ENCODE results near the gene EEF1G.

DNA sequence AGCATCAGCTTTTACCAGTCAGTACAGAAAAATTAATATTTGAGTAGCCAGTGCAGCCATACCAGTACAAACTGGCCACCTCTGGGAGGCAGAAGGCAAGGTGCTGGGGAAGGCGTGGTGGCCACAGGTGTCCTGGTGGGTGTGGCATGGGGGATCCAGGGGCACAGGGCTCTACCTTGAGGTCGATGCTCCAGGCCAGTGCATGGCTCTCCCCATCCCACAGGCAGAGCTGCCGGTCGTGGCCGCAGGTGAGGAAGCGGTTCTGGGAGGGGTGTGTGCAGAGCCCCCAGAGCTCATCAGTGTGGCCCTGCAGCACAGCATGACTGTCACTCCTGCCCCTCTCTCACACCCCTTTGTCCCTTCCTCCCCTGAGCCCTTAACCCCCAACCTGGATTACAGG lies 31.8 kb upstream of the EEF1G start:
- TF ChIP-seq, protein P1, sequence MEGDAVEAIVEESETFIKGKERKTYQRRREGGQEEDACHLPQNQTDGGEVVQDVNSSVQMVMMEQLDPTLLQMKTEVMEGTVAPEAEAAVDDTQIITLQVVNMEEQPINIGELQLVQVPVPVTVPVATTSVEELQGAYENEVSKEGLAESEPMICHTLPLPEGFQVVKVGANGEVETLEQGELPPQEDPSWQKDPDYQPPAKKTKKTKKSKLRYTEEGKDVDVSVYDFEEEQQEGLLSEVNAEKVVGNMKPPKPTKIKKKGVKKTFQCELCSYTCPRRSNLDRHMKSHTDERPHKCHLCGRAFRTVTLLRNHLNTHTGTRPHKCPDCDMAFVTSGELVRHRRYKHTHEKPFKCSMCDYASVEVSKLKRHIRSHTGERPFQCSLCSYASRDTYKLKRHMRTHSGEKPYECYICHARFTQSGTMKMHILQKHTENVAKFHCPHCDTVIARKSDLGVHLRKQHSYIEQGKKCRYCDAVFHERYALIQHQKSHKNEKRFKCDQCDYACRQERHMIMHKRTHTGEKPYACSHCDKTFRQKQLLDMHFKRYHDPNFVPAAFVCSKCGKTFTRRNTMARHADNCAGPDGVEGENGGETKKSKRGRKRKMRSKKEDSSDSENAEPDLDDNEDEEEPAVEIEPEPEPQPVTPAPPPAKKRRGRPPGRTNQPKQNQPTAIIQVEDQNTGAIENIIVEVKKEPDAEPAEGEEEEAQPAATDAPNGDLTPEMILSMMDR (IDR thresholded peaks at IDR 0.05 in 2 of 3, conservative IDR thresholded peaks at IDR 0.05 in 1 of 3; ENCODE audit: insufficient read depth in 2 of 3, low read depth in 1 of 3, low read length in 3 of 3): no peak
- no peak for TF ChIP-seq ATF7 (IDR thresholded peaks at IDR 0.05)
- no peak for TF ChIP-seq GATA2 (CRISPR knock-in tag; IDR thresholded peaks at IDR 0.05)
- TF ChIP-seq, protein P2, sequence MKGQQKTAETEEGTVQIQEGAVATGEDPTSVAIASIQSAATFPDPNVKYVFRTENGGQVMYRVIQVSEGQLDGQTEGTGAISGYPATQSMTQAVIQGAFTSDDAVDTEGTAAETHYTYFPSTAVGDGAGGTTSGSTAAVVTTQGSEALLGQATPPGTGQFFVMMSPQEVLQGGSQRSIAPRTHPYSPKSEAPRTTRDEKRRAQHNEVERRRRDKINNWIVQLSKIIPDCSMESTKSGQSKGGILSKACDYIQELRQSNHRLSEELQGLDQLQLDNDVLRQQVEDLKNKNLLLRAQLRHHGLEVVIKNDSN (CRISPR knock-in tag; IDR thresholded peaks at IDR 0.05): no peak
- TF ChIP-seq, protein P3, sequence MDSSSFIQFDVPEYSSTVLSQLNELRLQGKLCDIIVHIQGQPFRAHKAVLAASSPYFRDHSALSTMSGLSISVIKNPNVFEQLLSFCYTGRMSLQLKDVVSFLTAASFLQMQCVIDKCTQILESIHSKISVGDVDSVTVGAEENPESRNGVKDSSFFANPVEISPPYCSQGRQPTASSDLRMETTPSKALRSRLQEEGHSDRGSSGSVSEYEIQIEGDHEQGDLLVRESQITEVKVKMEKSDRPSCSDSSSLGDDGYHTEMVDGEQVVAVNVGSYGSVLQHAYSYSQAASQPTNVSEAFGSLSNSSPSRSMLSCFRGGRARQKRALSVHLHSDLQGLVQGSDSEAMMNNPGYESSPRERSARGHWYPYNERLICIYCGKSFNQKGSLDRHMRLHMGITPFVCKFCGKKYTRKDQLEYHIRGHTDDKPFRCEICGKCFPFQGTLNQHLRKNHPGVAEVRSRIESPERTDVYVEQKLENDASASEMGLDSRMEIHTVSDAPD (CRISPR knock-in tag; IDR thresholded peaks at IDR 0.05): no peak
- TF ChIP-seq EZH2 (IDR thresholded peaks at IDR 0.05; ENCODE audit: borderline replicate concordance, low read depth, low read length): no peak
- no peak for TF ChIP-seq POLR2A (conservative IDR thresholded peaks at IDR 0.05)
- no peak for TF ChIP-seq MYC (IDR thresholded peaks at IDR 0.05; ENCODE audit: low read depth, low read length)
- TF ChIP-seq MYC (CRISPR knock-in tag; IDR thresholded peaks at IDR 0.05; ENCODE audit: borderline replicate concordance, low read depth): no peak
- no peak for TF ChIP-seq SP2 (IDR thresholded peaks at IDR 0.05; ENCODE audit: extremely low read depth, low read depth, low read length, poor library complexity, severe bottlenecking)
- TF ChIP-seq, protein P4, sequence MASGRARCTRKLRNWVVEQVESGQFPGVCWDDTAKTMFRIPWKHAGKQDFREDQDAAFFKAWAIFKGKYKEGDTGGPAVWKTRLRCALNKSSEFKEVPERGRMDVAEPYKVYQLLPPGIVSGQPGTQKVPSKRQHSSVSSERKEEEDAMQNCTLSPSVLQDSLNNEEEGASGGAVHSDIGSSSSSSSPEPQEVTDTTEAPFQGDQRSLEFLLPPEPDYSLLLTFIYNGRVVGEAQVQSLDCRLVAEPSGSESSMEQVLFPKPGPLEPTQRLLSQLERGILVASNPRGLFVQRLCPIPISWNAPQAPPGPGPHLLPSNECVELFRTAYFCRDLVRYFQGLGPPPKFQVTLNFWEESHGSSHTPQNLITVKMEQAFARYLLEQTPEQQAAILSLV (tag; IDR thresholded peaks at IDR 0.05): no peak
- no peak for TF ChIP-seq NFRKB (IDR thresholded peaks at IDR 0.05; ENCODE audit: low read depth)

Measured in K562 (cell line).